Endothelial cell of umbilical vein (primary cell): ENCODE measurements around the gene DIP2B.

Experiments used
- CTCF ChIP-seq, 2 donors: IDR thresholded peaks; 1 replicate in 1 of 2; 2 replicates in 1 of 2; pipeline ENCODE4 v1.5.1; 2011; ENCODE audit warnings: low read length in 2 of 2, mild to moderate bottlenecking in 2 of 2, moderate library complexity in 2 of 2, control low read depth in 1 of 2, inconsistent platforms in 1 of 2, low read depth in 1 of 2; ENCODE audit not compliant: insufficient read depth in 1 of 2; ENCODE audit errors: extremely low read depth in 1 of 2
- EZH2 ChIP-seq: IDR thresholded peaks from 2 replicates; pipeline ENCODE4 v1.6.1; 2012; ENCODE audit warnings: borderline replicate concordance, low read depth, mild to moderate bottlenecking, moderate library complexity, low read length, inconsistent platforms; ENCODE audit not compliant: severe bottlenecking
- MYC ChIP-seq: IDR thresholded peaks from one replicate; pipeline ENCODE4 v1.6.1; 2011; ENCODE audit warnings: mild to moderate bottlenecking, low read depth, low read length
- POLR2A ChIP-seq: IDR thresholded peaks from 2 replicates; pipeline ENCODE4 v1.6.1; 2012; ENCODE audit warnings: low read depth, mild to moderate bottlenecking, control low read depth, low read length
- POLR2AphosphoS5 ChIP-seq: IDR thresholded peaks from 2 replicates; pipeline ENCODE4 v1.6.1; 2012; ENCODE audit warnings: low read depth, mild to moderate bottlenecking, control low read depth, low read length, moderate library complexity; ENCODE audit not compliant: insufficient read depth

DNA sequence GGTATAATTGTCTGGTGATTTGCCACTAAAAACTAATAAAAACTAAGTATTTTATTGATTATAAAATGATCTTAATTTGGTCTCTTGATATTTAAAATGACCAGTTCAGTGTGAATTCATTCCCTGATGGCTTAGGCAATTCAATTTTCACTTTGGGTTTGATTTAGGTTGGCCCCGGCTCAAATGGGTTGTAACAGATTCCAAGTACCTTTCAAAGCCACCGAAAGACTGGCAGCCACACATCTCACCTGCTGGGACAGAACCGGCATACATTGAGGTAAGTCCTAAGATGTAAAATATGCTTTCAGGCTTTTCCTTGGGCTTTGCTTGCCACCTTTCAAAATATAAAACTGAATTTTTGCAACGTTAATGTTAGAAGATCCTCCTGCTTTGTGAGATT is 181.6 kb downstream of the DIP2B start:
- no peak for TF ChIP-seq CTCF (IDR thresholded peaks at IDR 0.05; ENCODE audit: extremely low read depth in 1 of 2, insufficient read depth in 1 of 2, low read depth in 1 of 2, low read length in 2 of 2)
- TF ChIP-seq EZH2, result no peak
- TF ChIP-seq POLR2A, result no peak
- TF ChIP-seq POLR2AphosphoS5, result no peak
- TF ChIP-seq MYC, result no peak
